Colon (tissue), 2 donors: ENCODE results near the gene TSNAXIP1.
"Not testable (repeated sequence)": the region's sequence is repeated elsewhere in the genome, so short reads cannot be mapped to it uniquely, and the experiment has no call there.

Source experiments
- FAIRE-seq: peaks from 2 replicates; lab custom pipeline; 2012; peaks lifted over from hg19 to GRCh38; lab: Jason Lieb, UNC
- donor health status: control.
- donor health status: control.

The TSNAXIP1 gene

DNA sequence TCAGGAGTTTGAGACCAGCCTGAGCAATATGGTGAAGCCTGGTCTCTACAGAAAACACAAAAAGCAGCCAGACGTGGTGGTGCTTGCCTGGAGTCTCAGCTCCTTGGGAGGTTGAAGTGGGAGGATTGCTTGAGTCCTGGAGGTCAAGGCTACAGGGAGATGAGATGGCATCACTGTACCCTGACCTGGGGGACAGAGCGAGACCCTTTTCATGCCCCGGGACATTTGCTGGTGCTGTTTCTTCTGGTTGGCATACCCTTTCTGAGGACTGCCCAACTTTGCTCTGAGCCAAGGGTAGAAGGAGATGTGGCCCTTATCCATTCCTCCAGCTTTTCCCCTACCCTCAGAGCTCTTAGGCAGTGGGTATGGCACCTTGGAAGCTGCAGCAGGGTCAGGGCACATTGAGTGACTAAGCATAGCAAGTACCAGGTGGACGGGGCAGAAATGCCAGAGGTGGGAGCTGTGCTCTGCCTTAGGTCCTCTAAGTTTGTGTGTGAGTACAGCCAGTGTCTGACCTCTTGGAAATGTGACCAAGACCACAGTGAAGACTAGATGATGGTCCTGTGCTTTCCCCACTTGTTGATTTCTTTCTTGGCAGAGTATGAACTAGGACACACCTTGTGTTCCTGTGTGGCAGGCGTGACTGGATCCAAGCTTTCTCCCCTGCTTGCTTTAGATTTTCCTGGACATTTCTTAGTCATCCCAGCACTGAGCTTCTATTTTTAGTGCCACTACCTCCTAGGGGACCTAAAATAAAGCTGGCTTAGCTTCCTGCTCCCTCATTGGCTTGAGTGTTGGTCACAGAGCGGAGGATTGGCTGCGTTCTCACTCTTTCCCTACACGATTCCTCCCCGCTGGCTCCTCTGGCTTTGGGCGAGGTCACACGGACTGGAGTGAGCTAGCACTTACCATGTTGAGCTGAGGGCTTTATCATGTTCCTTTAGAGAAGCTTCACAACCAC is 56.2 kb downstream of the TSNAXIP1 start:
- no peak for FAIRE-seq

- not testable (repeated sequence) for FAIRE-seq
These were observed 57.4 kb downstream of the TSNAXIP1 start for GRCh38 chr16:67864044-67864443.

- no peak for FAIRE-seq
These were observed 57.9 kb downstream of the TSNAXIP1 start for GRCh38 chr16:67864594-67864993.

- FAIRE-seq = no peak
These were observed 58.6 kb downstream of the TSNAXIP1 start for GRCh38 chr16:67865318-67865717.

DNA sequence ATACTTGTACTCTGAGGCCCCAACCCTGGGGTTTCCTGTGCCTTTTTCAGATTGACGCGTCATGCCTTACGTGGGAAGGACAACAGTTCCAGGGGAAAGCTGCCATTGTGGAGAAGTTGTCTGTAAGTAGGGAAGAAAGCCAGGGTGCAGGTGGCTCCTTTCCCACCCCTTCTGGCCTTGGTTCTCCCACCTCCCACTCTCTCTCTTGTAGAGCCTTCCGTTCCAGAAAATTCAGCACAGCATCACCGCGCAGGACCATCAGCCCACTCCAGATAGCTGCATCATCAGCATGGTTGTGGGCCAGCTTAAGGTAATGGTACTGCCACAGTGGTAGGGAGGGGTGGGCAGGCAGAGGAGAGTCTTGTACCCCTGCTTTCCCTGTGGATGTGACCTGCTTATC is 61.6 kb downstream of the TSNAXIP1 start:
- no peak for FAIRE-seq

DNA sequence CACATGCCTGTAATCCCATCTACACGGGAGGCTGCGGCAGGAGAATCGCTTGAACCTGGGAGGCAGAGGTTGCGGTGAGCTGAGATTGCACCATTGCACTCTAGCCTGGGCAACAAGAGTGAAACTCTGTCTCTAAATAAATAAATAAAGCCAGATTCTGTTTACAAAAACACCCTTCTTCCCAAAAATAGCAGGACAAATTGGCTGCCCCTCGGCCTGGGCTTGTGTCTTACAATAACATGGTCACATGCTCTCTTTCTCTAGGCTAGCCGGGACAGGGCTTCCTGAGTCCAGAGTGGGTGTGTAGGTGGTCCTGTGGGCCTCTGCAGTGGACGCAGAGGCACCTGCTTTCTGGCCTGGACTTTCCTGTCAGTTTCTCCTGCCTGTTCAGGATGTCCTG is 63.0 kb downstream of the TSNAXIP1 start:
- no peak for FAIRE-seq

- no peak for FAIRE-seq
These were observed 64.6 kb downstream of the TSNAXIP1 start for GRCh38 chr16:67871256-67871655.

DNA sequence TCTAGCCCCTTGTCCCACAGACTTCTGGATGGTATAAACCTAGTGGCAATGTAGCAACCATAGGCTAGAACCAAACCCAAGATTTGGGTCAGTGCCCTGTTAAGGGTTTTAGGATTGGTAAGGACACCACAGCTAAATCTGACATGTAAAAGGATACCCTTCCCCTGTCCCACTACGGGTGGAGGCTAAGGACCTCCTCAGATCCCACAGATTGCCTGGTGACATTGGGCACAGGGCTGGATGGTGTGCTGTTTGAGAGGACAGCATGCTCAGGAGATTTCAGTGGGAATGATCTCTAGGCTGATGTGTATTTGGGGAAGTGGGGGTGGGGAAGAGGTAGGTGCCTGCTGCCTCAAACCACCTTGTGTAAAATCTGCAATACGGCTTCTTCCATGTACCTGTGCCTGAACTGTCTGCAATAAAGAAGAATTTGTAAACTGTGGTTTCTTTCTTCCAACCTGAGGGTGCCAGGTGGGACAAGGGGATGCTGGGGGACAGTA is 65.5 kb downstream of the TSNAXIP1 start:
- FAIRE-seq = no peak

- FAIRE-seq = no peak
These were observed 66.1 kb downstream of the TSNAXIP1 start, which contains the start of gene EDC4 for GRCh38 chr16:67872631-67873434. TSS of gene EDC4 (plus strand) at chr16:67873052. CDS start at chr16:67873262, 210 bp downstream.

- no peak for FAIRE-seq
These were observed 67.0 kb downstream of the TSNAXIP1 start for GRCh38 chr16:67873435-67874370.

GRCh38 chr16:67874372-67874771 is 67.7 kb downstream of the TSNAXIP1 start:
- FAIRE-seq = no peak

- no peak for FAIRE-seq
These were observed 70.4 kb downstream of the TSNAXIP1 start for GRCh38 chr16:67877064-67877463.
